H1 (cell line): ENCODE results near the gene RNF13. TPM values are rescaled to one million over a fixed set of nuclear protein-coding genes. Genes with fewer than 3 reads are reported as not detected.

Source experiments
- CBX8 ChIP-seq: fragments of 300-800, 300-1000 bp; sonication (generic); IDR thresholded peaks from 2 replicates; pipeline ENCODE4 v1.7.1; 2016; ENCODE audit warnings: low read depth, low read length, borderline replicate concordance
- GTF2F1 ChIP-seq: IDR thresholded peaks from 2 replicates; pipeline ENCODE4 v1.6.1; 2012; ENCODE audit warnings: low read depth, low read length, improper control_type of control experiment, borderline replicate concordance
- POLR2AphosphoS5 ChIP-seq: IDR thresholded peaks from 2 replicates; pipeline ENCODE4 v1.6.1; 2011; ENCODE audit warnings: low read depth, low read length
- SP1 ChIP-seq: IDR thresholded peaks from 2 replicates; pipeline ENCODE4 v1.6.1; 2011; ENCODE audit warnings: low read depth, low read length
- polyA plus RNA-seq, 7 experiments: library from polyadenylated mRNA; depleted of rRNA in 3 of 7; stranded (reverse) in 5 of 7; unstranded in 2 of 7; fragments of >200 nt in 5 of 7; fragments of 200-250 nt in 2 of 7; gene quantifications; 1 replicate in 5 of 7; 2 replicates in 1 of 7; 4 replicates in 1 of 7; pipeline versions ENCODE4 v1.2.1 to v1.2.3, GENCODE V29; 2011 to 2013; ENCODE audit warnings: missing spikeins in 2 of 7, mixed read lengths in 2 of 7
- total RNA-seq: library from RNA; stranded (reverse); fragmentation: NEBNext Ultra II Directional; extraction: Animal tissue kit (Norgen Biotek cat#: 25700); gene quantifications from 2 replicates; pipeline ENCODE4 v1.2.1, GENCODE V29; 2021

Gene RNF13
- total and polyA plus RNA-seq, 2 of the 8 experiments (the other 6 are each of a cell fraction or from before 2014, with no cell fraction given): 19.4 to 35.4 TPM

DNA sequence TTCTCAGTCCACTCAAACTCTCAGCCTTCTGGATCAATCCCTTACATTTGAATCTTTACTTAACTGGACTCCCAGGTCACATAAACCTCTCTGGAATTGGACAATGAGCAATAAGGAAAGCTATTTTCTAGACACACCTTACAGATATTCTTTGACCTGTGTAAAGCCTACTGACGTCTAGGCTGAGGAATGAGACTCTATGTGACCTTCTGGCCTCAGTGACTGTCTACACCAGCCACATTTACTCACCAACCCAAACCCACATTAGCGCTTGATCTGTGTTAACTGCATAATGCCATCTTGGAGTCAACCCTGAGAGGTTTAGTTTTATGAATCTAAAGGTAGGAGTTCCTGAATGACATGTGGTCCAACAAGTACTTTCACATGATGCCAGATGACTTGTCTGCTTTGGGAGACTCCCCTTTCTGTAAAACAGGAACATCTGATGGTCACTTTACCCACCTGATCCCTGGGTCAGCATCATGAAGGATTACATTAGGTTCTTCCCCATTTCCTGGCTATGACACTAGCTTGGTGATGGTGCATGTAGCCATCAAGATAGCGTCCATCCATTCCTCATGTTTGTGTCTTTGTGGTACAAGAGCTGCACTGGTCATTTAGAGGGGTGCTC, 49.3 kb upstream of the RNF13 start (continued):
- TF ChIP-seq CBX8: no peak
- no peak for TF ChIP-seq POLR2AphosphoS5
- TF ChIP-seq GTF2F1: no peak
- TF ChIP-seq SP1: no peak
